HEK293 (cell line): Measurements from ENCODE around the gene EARS2.

Experiments
- AEBP2 ChIP-seq: fragments of 450-650 bp; formaldehyde crosslinking; IDR thresholded peaks from 2 replicates; pipeline ENCODE4 v1.5.1; 2016; ENCODE audit warnings: missing biosample characterization, missing genetic modification characterization, borderline replicate concordance
- OVOL3 ChIP-seq: fragments of 450-650 bp; formaldehyde crosslinking; IDR thresholded peaks from 2 replicates; pipeline ENCODE4 v1.5.1; 2016; ENCODE audit warnings: missing biosample characterization, missing genetic modification characterization
- ZNF2 ChIP-seq: fragments of 450-650 bp; formaldehyde crosslinking; IDR thresholded peaks from 2 replicates; pipeline ENCODE4 v1.5.1; 2016; ENCODE audit warnings: missing biosample characterization, missing genetic modification characterization
- TF ChIP-seq, protein P1 (sequence below): fragments of 450-650 bp; formaldehyde crosslinking; IDR thresholded peaks from 2 replicates; pipeline ENCODE4 v1.5.1; 2017; ENCODE audit warnings: missing biosample characterization, missing genetic modification characterization

GRCh38 chr16:23484510-23485256 lies 72.5 kb downstream of the EARS2 start:
- no peak for TF ChIP-seq ZNF2 (tag by site-specific recombination)
- no peak for TF ChIP-seq AEBP2 (tag by site-specific recombination)
- TF ChIP-seq, protein P1, sequence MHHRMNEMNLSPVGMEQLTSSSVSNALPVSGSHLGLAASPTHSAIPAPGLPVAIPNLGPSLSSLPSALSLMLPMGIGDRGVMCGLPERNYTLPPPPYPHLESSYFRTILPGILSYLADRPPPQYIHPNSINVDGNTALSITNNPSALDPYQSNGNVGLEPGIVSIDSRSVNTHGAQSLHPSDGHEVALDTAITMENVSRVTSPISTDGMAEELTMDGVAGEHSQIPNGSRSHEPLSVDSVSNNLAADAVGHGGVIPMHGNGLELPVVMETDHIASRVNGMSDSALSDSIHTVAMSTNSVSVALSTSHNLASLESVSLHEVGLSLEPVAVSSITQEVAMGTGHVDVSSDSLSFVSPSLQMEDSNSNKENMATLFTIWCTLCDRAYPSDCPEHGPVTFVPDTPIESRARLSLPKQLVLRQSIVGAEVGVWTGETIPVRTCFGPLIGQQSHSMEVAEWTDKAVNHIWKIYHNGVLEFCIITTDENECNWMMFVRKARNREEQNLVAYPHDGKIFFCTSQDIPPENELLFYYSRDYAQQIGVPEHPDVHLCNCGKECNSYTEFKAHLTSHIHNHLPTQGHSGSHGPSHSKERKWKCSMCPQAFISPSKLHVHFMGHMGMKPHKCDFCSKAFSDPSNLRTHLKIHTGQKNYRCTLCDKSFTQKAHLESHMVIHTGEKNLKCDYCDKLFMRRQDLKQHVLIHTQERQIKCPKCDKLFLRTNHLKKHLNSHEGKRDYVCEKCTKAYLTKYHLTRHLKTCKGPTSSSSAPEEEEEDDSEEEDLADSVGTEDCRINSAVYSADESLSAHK (tag by site-specific recombination) = no peak
- TF ChIP-seq OVOL3 = no peak
